ENCODE measurements around the gene PPP1R12C. TPM values are rescaled to one million over a fixed set of nuclear protein-coding genes. Genes with fewer than 3 reads are reported as not detected.

The PPP1R12C gene
- total and polyA plus RNA-seq, 2 donors from 2014 or later = 89.0 to 146 TPM

DNA sequence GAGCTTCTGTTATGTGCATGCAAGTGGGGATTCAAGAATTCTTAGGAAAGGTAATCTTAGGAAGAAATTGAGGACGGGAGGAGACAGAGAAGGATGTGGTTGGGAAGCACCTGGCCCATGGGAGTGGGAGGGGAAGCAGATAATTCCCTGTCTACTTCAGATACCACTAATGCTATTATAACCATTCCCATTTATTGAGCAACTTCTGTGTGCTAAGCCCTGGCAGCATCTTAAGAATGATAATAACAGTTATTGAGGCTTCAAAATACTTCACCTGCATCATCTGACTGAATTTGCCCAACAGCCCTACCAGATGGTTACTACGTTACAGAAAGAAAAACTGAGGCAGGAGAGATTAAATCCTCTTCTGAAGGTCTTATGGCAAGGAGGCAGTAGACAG, 40.3 kb downstream of the PPP1R12C start:
- no peak for TF ChIP-seq CTCF (IDR thresholded peaks at IDR 0.05; ENCODE audit: borderline replicate concordance, extremely low read depth, insufficient read depth)
- H3K4me1 ChIP-seq (ENCODE audit: control insufficient read depth in 2 of 3, insufficient read depth in 2 of 3, low read depth in 1 of 3, low read length in 3 of 3) = peaks cover 0 to 8% (median 2%) of the 10 kb centered on the region in 3 donors
- H3K9ac ChIP-seq (ENCODE audit: low read length in 3 of 3) = peak overlapping the region in 1 of 3 donors; percentile 34
- H3K4me3 ChIP-seq (ENCODE audit: low read length in 3 of 3) = peak overlapping the region in 1 of 3 donors; percentile 25
- DNase-seq = no peak
- intact Hi-C loops (cut with DNase I) = no loop called here
- H3K36me3 ChIP-seq (ENCODE audit: control insufficient read depth in 2 of 3, insufficient read depth in 3 of 3, low read length in 3 of 3) = no peaks in the 10 kb centered on the region
- no peak overlapping the region for H3K27ac ChIP-seq (ENCODE audit: low read depth in 2 of 2, low read length in 2 of 2)
- no peak for FAIRE-seq
- peaks cover 8% of the 10 kb centered on the region for H3K27me3 ChIP-seq (ENCODE audit: control insufficient read depth, insufficient read depth, low read length)
- no peaks in the 10 kb centered on the region for H3K9me3 ChIP-seq (ENCODE audit: control insufficient read depth in 2 of 3, insufficient read depth in 1 of 3, low read length in 3 of 3)

DNA sequence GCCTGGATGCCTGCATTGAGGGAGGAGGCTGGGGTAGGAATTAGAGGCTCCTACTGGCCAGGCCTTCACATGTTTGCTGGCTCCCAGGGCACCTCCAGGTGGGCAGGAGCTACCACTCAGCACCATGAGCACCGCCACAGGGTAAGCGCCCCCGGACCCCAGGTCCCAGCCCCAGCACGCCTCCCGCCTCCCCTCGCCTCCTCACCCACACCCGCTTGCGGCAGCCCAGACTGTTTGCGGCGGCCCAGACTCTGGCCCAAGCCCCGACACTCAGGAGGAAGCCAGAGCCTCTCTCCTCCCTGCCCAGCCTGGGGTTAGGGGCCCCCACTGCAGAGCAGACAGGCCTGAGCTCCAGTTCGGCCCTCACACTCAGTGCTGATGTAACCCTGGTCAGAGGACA, 41.1 kb downstream of the PPP1R12C start:
- Histone ChIP-seq H3K4me1 (ENCODE audit: control insufficient read depth in 2 of 3, insufficient read depth in 2 of 3, low read depth in 1 of 3, low read length in 3 of 3) (peaks cover 0 to 8% (median 2%) of the 10 kb centered on the region in 3 donors), H3K9me3 (ENCODE audit: control insufficient read depth in 2 of 3, insufficient read depth in 1 of 3, low read length in 3 of 3) (no peaks in the 10 kb centered on the region), H3K9ac (ENCODE audit: low read length in 3 of 3) (peak overlapping the region in 1 of 3 donors; percentile 34), H3K27ac (ENCODE audit: low read depth in 2 of 2, low read length in 2 of 2) (peak overlapping the region in 1 of 2 donors; percentile 63), H3K4me3 (ENCODE audit: low read length in 3 of 3) (peak overlapping the region in 1 of 3 donors; percentile 25), H3K27me3 (ENCODE audit: control insufficient read depth, insufficient read depth, low read length) (peaks cover 8% of the 10 kb centered on the region), H3K36me3 (ENCODE audit: control insufficient read depth in 2 of 3, insufficient read depth in 3 of 3, low read length in 3 of 3) (no peaks in the 10 kb centered on the region)
- DNase-seq = peak in 1 of 5 donors; percentile 64
- no peak for FAIRE-seq
- intact Hi-C loops (cut with DNase I) = no loop called here
- TF ChIP-seq CTCF (IDR thresholded peaks at IDR 0.05; ENCODE audit: borderline replicate concordance, extremely low read depth, insufficient read depth) = no peak

DNA sequence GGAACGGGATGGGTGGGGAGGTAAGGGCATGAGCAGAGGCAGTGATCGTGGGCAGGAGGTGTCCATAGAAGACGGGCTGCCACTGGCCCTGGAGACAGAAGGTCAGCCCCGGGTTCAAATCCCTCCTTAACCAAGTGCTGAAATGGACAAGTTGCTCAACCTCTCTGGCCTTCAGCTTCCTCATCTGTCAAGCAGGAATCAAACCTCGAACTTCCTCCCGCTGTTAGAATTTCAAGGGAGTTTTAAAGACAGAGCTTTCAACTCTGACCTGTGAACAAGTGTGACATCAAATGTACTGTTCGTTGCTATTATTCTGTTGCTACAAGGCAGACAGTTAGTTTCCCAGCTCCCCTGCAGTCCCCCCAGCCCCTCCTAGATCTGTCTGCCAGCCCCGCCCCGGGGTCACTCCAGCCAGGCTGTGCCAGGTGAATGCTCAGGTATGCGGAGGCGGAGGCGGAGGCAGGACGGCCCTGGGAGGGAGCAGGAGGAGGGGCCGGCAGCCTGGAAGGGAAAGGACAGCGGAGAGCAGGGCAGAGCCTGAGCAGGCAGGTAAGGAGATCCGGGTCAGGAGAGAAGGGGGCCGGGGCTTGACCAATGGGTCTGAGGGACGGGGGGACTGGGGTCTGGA, 42.0 kb downstream of the PPP1R12C start, which contains the start of gene EPS8L1:
EPS8L1 (plus strand) TSS at position 499 of the 628 bp plus-strand sequence. CDS start 576 bp downstream, outside the sequence.
- H3K4me1 ChIP-seq (ENCODE audit: control insufficient read depth in 2 of 3, insufficient read depth in 2 of 3, low read depth in 1 of 3, low read length in 3 of 3) = peaks cover 0 to 8% (median 2%) of the 10 kb centered on the region in 3 donors
- H3K36me3 ChIP-seq (ENCODE audit: control insufficient read depth in 2 of 3, insufficient read depth in 3 of 3, low read length in 3 of 3) = no peaks in the 10 kb centered on the region
- peaks cover 8% of the 10 kb centered on the region for H3K27me3 ChIP-seq (ENCODE audit: control insufficient read depth, insufficient read depth, low read length)
- no peaks in the 10 kb centered on the region for H3K9me3 ChIP-seq (ENCODE audit: control insufficient read depth in 2 of 3, insufficient read depth in 1 of 3, low read length in 3 of 3)
- no peak for TF ChIP-seq CTCF (IDR thresholded peaks at IDR 0.05; ENCODE audit: borderline replicate concordance, extremely low read depth, insufficient read depth)
- peak; percentile 93 to 96 (median 94) for DNase-seq
- no peak for FAIRE-seq
- peak within 1 kb of the TSS in 1 of 3 donors; percentile 25 for H3K4me3 ChIP-seq (ENCODE audit: low read length in 3 of 3)
- H3K9ac ChIP-seq (ENCODE audit: low read length in 3 of 3) = peak within 1 kb of the TSS in 1 of 3 donors; percentile 34
- intact Hi-C loops (cut with DNase I) = no loop called here
- H3K27ac ChIP-seq (ENCODE audit: low read depth in 2 of 2, low read length in 2 of 2) = peak within 1 kb of the TSS in 1 of 2 donors; percentile 63
